Left lung (tissue), 10 donors: ENCODE measurements around the gene ACTL6B. TPM values are rescaled to one million over a fixed set of nuclear protein-coding genes. Genes with fewer than 3 reads are reported as not detected.

ENCODE experiments used
- ATAC-seq: fragments of 200-7000 bp; cut with Tn5 transposase; one replicate; pipeline ENCODE4 v1.9.1; 2020; ENCODE audit warnings: moderate library complexity
- DNase-seq, 4 donors: peaks; one replicate each; pipeline ENCODE4 v3.0.0-alpha.2; 2013 to 2020
- H3K27ac ChIP-seq, 2 donors: fragments of 200-600 bp; sonication (generic) in 1 of 2; one replicate each; pipeline versions ENCODE4 v1.5.0 to v1.8.0; 2020 to 2021
- H3K27me3 ChIP-seq, 2 donors: fragments of 200-600 bp; sonication (generic) in 1 of 2; one replicate each; pipeline versions ENCODE4 v1.5.0 to v1.8.0; 2020 to 2021
- H3K36me3 ChIP-seq, 2 donors: fragments of 200-600 bp; sonication (generic) in 1 of 2; one replicate each; pipeline versions ENCODE4 v1.5.0 to v1.8.0; 2020 to 2021
- H3K4me1 ChIP-seq, 2 donors: fragments of 200-600 bp; one replicate each; pipeline ENCODE4 v1.8.0; 2021
- H3K4me3 ChIP-seq, 2 donors: fragments of 200-600 bp; sonication (generic) in 1 of 2; one replicate each; pipeline versions ENCODE4 v1.5.0 to v1.8.0; 2020 to 2021; ENCODE audit warnings: mild to moderate bottlenecking in 1 of 2
- H3K9me3 ChIP-seq, 2 donors: fragments of 200-600 bp; sonication (generic) in 1 of 2; one replicate each; pipeline versions ENCODE4 v1.5.0 to v1.8.0; 2020 to 2021
- CTCF ChIP-seq, 2 donors: fragments of 200-600 bp; sonication (generic) in 1 of 2; IDR thresholded peaks; one replicate each; pipeline versions ENCODE4 v1.5.0 to v1.8.0; 2021; ENCODE audit warnings: antibody characterized with exemption in 2 of 2
- intact Hi-C, 2 donors: fragments of 100-400 bp; cut with DNase I; formaldehyde crosslinking; loops; one replicate each; pipeline versions ENCODE4 v1.11.2 to v1.14.2; 2022
- polyA plus RNA-seq, 6 donors: library from polyadenylated mRNA; unstranded; fragments of 120-200 nt; gene quantifications; one replicate each; pipeline ENCODE4 v1.2.1, GENCODE V29; 2013; ENCODE audit not compliant: insufficient read length in 6 of 6
- total RNA-seq, 2 donors: library from RNA; stranded (reverse); fragmentation: NEBNext Ultra II Directional; extraction: Animal tissue kit (Norgen Biotek cat#: 25700); gene quantifications; one replicate each; pipeline ENCODE4 v1.2.1, GENCODE V29; 2021
- donor health status: DM: no; HTN: yes; CAD: no.
- donor health status: DM: no; HTN: no; CAD: no.

Gene ACTL6B
- total and polyA plus RNA-seq, 8 donors = 0.17 to 0.20 TPM; not detected in 6

DNA sequence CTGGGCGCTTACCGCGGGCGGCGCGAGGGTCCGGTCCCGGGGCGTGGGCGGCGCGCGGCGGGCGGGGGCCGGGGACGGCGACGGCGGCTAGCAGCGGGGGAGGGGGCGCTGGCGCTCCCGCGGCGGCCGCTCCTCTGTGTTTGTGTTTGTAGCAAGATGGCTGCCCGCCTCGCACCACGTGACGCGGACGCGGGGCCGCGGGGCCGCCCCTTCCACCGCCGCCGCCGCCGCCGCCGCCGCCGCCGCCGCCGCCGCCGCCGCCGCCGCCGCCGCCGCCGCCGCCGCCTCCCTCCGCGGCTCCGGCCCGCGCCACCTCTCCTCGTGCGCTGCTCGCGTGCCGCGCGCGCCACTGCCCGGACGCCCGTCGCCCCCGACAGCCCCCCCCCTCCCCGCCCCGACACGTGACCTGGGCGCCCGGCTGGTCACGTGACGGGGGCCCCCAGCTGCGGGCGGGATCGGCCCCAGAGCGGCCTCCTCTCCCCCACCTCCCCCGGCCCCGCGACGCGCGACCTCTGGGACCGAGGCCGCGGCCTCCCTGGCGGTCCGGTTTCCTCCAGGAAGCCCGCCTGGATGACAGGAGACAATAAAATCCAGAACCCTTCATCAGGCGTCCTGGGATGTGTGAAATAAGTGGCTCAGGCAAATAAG lies 38.0 kb upstream of the ACTL6B start, which contains the start of gene GIGYF1:
TSS of gene GIGYF1 (minus strand) at position 153 of the 648 bp plus-strand sequence. CDS start 6,012 bp downstream, outside the sequence.
- ATAC-seq (peak; percentile 41), DNase-seq (peak; percentile 46 to 93 (median 73))
- intact Hi-C loops = loop anchor here in 1 of 2 donors (5.0 kb wide), 1 partner anchor 127 kb away; no protein-coding TSS in a partner anchor
- Histone ChIP-seq H3K36me3 (peaks cover 0 to 2% of the 10 kb centered on the region in 2 donors), H3K9me3 (no peaks in the 10 kb centered on the region), H3K27me3 (no peaks in the 10 kb centered on the region), H3K4me3 (peak within 1 kb of the TSS; percentile 83 to 93), H3K4me1 (peaks cover 24 to 35% of the 10 kb centered on the region in 2 donors), H3K27ac (peak within 1 kb of the TSS; percentile 62 to 68)
- TF ChIP-seq CTCF (IDR thresholded peaks at IDR 0.05) = no peak

DNA sequence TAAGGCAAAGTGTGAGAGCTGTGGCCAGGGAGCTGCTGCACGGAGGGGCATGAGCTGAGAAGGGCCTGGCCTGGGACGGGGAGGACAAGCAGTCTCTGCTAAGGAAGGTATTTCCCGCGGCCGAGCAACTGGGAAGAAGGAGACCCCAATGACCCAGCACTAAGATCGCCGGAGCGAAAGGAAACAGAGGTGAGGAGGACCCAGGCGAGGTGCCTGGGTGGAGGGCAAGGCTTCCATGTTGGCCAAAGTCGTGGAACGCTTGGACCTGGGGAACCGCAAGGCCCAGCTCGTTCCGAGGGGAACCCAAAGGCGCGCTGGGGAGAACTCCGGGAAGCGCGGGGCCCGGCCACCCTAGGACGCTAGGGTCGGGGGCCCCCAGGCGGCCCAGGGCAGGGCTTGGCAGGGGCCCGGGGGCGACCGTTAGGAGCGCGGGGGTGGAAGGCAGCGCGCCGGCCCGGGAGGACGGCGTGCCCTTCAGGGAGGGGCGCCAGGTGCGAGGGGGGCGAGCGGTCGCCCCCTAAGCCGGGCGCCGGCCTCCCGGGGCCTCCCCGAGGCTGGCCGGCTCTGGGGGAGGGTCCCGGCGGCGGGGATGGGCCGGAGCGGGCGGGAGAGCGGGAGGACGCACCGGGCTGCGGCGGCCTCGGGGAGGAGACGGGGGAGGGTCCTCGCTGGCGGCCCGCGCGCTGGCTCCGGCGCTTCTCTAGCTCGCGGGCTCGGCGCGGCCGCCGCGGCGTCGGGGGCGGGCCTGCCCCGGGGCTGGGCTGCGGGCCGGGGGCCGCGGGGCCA lies 37.3 kb upstream of the ACTL6B start:
- peak; percentile 9 for ATAC-seq
- intact Hi-C loops = loop anchor here in 1 of 2 donors (5.0 kb wide), 1 partner anchor 126 kb away; no protein-coding TSS in a partner anchor

GRCh38 chr7:100692578-100692961 lies 36.3 kb upstream of the ACTL6B start:
- Histone ChIP-seq H3K4me3 (peak overlapping the region; percentile 83 to 93), H3K27ac (no peak overlapping the region), H3K4me1 (peaks cover 24 to 35% of the 10 kb centered on the region in 2 donors), H3K27me3 (no peaks in the 10 kb centered on the region), H3K36me3 (peaks cover 0 to 17% of the 10 kb centered on the region in 2 donors), H3K9me3 (no peaks in the 10 kb centered on the region)
- no peak for TF ChIP-seq CTCF (IDR thresholded peaks at IDR 0.05)
- no peak for ATAC-seq
- DNase-seq = peak in 1 of 4 donors; percentile 18
- intact Hi-C loops = loop anchor here in 1 of 2 donors (5.0 kb wide), 1 partner anchor 125 kb away; no protein-coding TSS in a partner anchor

More for the DNA sequence above, 37.3 kb upstream of the ACTL6B start:
- peak in 1 of 4 donors; percentile 84 for DNase-seq
- Histone ChIP-seq H3K9me3 (no peaks in the 10 kb centered on the region), H3K4me3 (peak overlapping the region; percentile 83 to 93), H3K27ac (peak overlapping the region; percentile 50 to 62), H3K27me3 (no peaks in the 10 kb centered on the region), H3K36me3 (peaks cover 0 to 8% of the 10 kb centered on the region in 2 donors), H3K4me1 (peaks cover 24 to 35% of the 10 kb centered on the region in 2 donors)
- TF ChIP-seq CTCF (IDR thresholded peaks at IDR 0.05) = no peak

GRCh38 chr7:100691676-100692577 lies 35.7 kb upstream of the ACTL6B start:
- Histone ChIP-seq H3K4me1 (peaks cover 24 to 35% of the 10 kb centered on the region in 2 donors), H3K27me3 (no peaks in the 10 kb centered on the region), H3K4me3 (peak overlapping the region in 1 of 2 donors; percentile 93), H3K27ac (peak overlapping the region in 1 of 2 donors; percentile 8), H3K9me3 (no peaks in the 10 kb centered on the region), H3K36me3 (peaks cover 0 to 24% of the 10 kb centered on the region in 2 donors)
- intact Hi-C loops = loop anchor here in 1 of 2 donors (5.0 kb wide), 1 partner anchor 125 kb away; no protein-coding TSS in a partner anchor
- DNase-seq = peak; percentile 69 to 94 (median 76)
- TF ChIP-seq CTCF (IDR thresholded peaks at IDR 0.05) = peak; percentile 83 to 96
- ATAC-seq = peak; percentile 86
